DOHH2 (cell line): Measurements from ENCODE around the gene MEN1.
A peak's percentile ranks its signal among the peaks of the same experiment; 100 is the strongest.

ENCODE experiments used
- EZH2phosphoT487 ChIP-seq: fragments of 200-600 bp; sonication (generic); IDR thresholded peaks from 2 replicates; pipeline ENCODE4 v1.6.1; 2017; ENCODE audit warnings: borderline replicate concordance, mild to moderate bottlenecking, antibody characterized with exemption, low read length, moderate library complexity, mixed read lengths
- TF ChIP-seq, protein P1 (sequence below): fragments of 200-600 bp; sonication (generic); IDR thresholded peaks from one replicate; pipeline ENCODE4 v1.5.1; 2014; ENCODE audit warnings: antibody characterized with exemption, mild to moderate bottlenecking, low read depth, low read length; ENCODE audit not compliant: poor library complexity, severe bottlenecking

- no peak for TF ChIP-seq EZH2phosphoT487
- TF ChIP-seq, protein P1, sequence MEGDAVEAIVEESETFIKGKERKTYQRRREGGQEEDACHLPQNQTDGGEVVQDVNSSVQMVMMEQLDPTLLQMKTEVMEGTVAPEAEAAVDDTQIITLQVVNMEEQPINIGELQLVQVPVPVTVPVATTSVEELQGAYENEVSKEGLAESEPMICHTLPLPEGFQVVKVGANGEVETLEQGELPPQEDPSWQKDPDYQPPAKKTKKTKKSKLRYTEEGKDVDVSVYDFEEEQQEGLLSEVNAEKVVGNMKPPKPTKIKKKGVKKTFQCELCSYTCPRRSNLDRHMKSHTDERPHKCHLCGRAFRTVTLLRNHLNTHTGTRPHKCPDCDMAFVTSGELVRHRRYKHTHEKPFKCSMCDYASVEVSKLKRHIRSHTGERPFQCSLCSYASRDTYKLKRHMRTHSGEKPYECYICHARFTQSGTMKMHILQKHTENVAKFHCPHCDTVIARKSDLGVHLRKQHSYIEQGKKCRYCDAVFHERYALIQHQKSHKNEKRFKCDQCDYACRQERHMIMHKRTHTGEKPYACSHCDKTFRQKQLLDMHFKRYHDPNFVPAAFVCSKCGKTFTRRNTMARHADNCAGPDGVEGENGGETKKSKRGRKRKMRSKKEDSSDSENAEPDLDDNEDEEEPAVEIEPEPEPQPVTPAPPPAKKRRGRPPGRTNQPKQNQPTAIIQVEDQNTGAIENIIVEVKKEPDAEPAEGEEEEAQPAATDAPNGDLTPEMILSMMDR, result peak; percentile 80
Measured at GRCh38 chr11:64787526-64788320, 22.6 kb downstream of the MEN1 start.
